K562 (cell line): ENCODE measurements around the gene MTPN. TPM values are rescaled to one million over a fixed set of nuclear protein-coding genes. Genes with fewer than 3 reads are reported as not detected.
A peak's percentile ranks its signal among the peaks of the same experiment; 100 is the strongest.

ENCODE experiments used
- ATAC-seq: fragments of 200-7000 bp; cut with Tn5 transposase; 3 replicates; pipeline ENCODE4 v1.9.1; 2020; ENCODE audit warnings: moderate library complexity
- BruUV-seq: library from RNA; stranded (reverse); fragments of 400-500 nt; replicated peaks from 2 replicates; lab custom pipeline; 2021; lab: Mats Ljungman, UMichigan
- CTCF ChIA-PET: fragments of 300-600 bp; formaldehyde crosslinking; extraction: SDS; loops from one replicate; lab custom pipeline; 2021; ENCODE audit warnings: low intra/inter-chr PET ratio; lab: Yijun Ruan, JAX
- POLR2A ChIA-PET: fragments of 300-600, 350-650 bp; sonication (Branson Sonifier 250); formaldehyde crosslinking; extraction: SDS; loops from one replicate; lab custom pipeline; 2021; ENCODE audit warnings: antibody characterized with exemption, inconsistent platforms; lab: Yijun Ruan, JAX
- DNase-seq, 4 experiments: peaks; one replicate each; pipeline versions ENCODE4 v3.0.0 to v3.0.0-alpha.2; 2011 to 2018; ENCODE audit warnings: low spot score in 3 of 4, mixed read lengths in 3 of 4; ENCODE audit errors: extremely low read depth in 1 of 4
- FAIRE-seq: peaks from 2 replicates; lab custom pipeline; 2011; peaks lifted over from hg19 to GRCh38; lab: Jason Lieb, UNC
- H2AFZ ChIP-seq: 2 replicates; pipeline ENCODE4 v1.6.0; 2011; ENCODE audit warnings: low read depth, low read length, control low read depth, inconsistent platforms
- H3K27ac ChIP-seq: fragments of 200-600 bp; 3 replicates; pipeline ENCODE4 v1.8.0; 2011; ENCODE audit warnings: low read depth, mild to moderate bottlenecking, control low read depth, inconsistent platforms, low read length, moderate library complexity, mixed read lengths; ENCODE audit errors: extremely low read depth
- H3K27me3 ChIP-seq, 2 experiments: fragments of 300-600 bp in 1 of 2; 2 replicates in 1 of 2; 3 replicates in 1 of 2; pipeline versions ENCODE4 v1.6.0 to v1.8.0; 2011; ENCODE audit warnings: inconsistent platforms in 2 of 2, low read length in 2 of 2, mild to moderate bottlenecking in 1 of 2, mixed read lengths in 1 of 2, moderate library complexity in 1 of 2; ENCODE audit not compliant: control insufficient read depth in 2 of 2, insufficient read depth in 2 of 2
- H3K36me3 ChIP-seq: fragments of 300-600 bp; 3 replicates; pipeline ENCODE4 v1.8.0; 2011; ENCODE audit warnings: mild to moderate bottlenecking, low read length, inconsistent platforms; ENCODE audit not compliant: control insufficient read depth, insufficient read depth
- H3K4me1 ChIP-seq, 2 experiments: fragments of 200-600 bp in 1 of 2; replicated peaks in 1 of 2; 2 replicates in 1 of 2; 3 replicates in 1 of 2; pipeline versions ENCODE4 v1.5.1 to v1.8.0; 2011; ENCODE audit warnings: inconsistent platforms in 2 of 2, low read length in 2 of 2, mild to moderate bottlenecking in 1 of 2, mixed read lengths in 1 of 2, moderate library complexity in 1 of 2; ENCODE audit not compliant: control insufficient read depth in 2 of 2, insufficient read depth in 2 of 2
- H3K4me2 ChIP-seq: 2 replicates; pipeline ENCODE4 v1.6.1; 2011; ENCODE audit warnings: low read length, control low read depth, inconsistent platforms, mixed read lengths; ENCODE audit not compliant: insufficient read depth
- H3K4me3 ChIP-seq: fragments of 200-600 bp; sonication (generic), shearing (Covaris generic); 2 replicates; pipeline ENCODE4 v1.5.1; 2016; ENCODE audit warnings: control low read depth, inconsistent platforms
- H3K79me2 ChIP-seq: fragments of 200-600 bp; 3 replicates; pipeline ENCODE4 v1.8.0; 2011; ENCODE audit warnings: low read length, inconsistent platforms; ENCODE audit not compliant: control insufficient read depth, insufficient read depth
- H3K9ac ChIP-seq, 2 experiments: 2 replicates each; pipeline versions ENCODE4 v1.6.0 to v1.6.1; 2011; ENCODE audit warnings: low read depth in 2 of 2, low read length in 2 of 2, control low read depth in 1 of 2, inconsistent platforms in 1 of 2, mild to moderate bottlenecking in 1 of 2, mixed read lengths in 1 of 2; ENCODE audit not compliant: insufficient read depth in 1 of 2
- H3K9me1 ChIP-seq: one replicate; pipeline ENCODE4 v1.6.0; 2011; ENCODE audit warnings: inconsistent platforms, mild to moderate bottlenecking, low read length, moderate library complexity; ENCODE audit not compliant: control insufficient read depth, insufficient read depth
- H3K9me3 ChIP-seq: replicated peaks from 2 replicates; pipeline ENCODE4 v1.5.1; 2011; ENCODE audit warnings: low read depth, low read length, inconsistent platforms; ENCODE audit not compliant: control insufficient read depth, insufficient read depth
- H4K20me1 ChIP-seq: replicated peaks from 2 replicates; pipeline ENCODE4 v1.6.1; 2011; ENCODE audit warnings: low read length, inconsistent platforms, mixed read lengths; ENCODE audit not compliant: control insufficient read depth, insufficient read depth
- E2F1 ChIP-seq: sonication (generic); formaldehyde crosslinking; IDR thresholded peaks from 2 replicates; pipeline ENCODE4 v1.8.1; 2023; ENCODE audit warnings: mild to moderate bottlenecking, missing genetic modification reagents, moderate library complexity
- YY1 ChIP-seq, 3 experiments: IDR thresholded peaks; 2 replicates each; pipeline ENCODE4 v1.6.1; 2011; ENCODE audit warnings: low read length in 2 of 3, mild to moderate bottlenecking in 2 of 3, moderate library complexity in 2 of 3, borderline replicate concordance in 1 of 3, control low read depth in 1 of 3, low read depth in 1 of 3; ENCODE audit not compliant: insufficient read depth in 3 of 3, insufficient replicate concordance in 2 of 3, control insufficient read depth in 1 of 3, insufficient read length in 1 of 3; ENCODE audit errors: extremely low read depth in 1 of 3
- WGBS: fragments of 100-300 bp; shearing (Covaris generic); methylation state at CpG from one replicate; pipeline ENCODE4 v1.1.6; 2016; ENCODE audit warnings: low coverage, mixed read lengths; ENCODE audit not compliant: insufficient coverage; ENCODE audit errors: missing lambda C conversion rate; 5-methylcytosine and 5-hydroxymethylcytosine counted together
- in situ Hi-C: fragments of 300-500 bp; cut with MboI; formaldehyde crosslinking; loops from 4 replicates; pipeline ENCODE4 v1.15.0; 2018; ENCODE audit warnings: inconsistent platforms, mixed read lengths
- intact Hi-C: fragments of 100-400 bp; cut with micrococcal nuclease; formaldehyde crosslinking; loops from 2 replicates; pipeline ENCODE4 v1.14.2; 2022
- polyA plus RNA-seq, 8 experiments: library from polyadenylated mRNA; depleted of rRNA in 4 of 8; stranded (reverse) in 5 of 8; unstranded in 3 of 8; fragments of >200 nt; fragmentation: Nextera tagmentation in 2 of 8; fragmentation: Illumina TruSeq in 1 of 8; extraction: Ambion mirVana in 2 of 8; extraction: Trizol in 1 of 8; gene quantifications; 2 replicates each; pipeline versions ENCODE4 v1.2.1 to v1.2.3, GENCODE V29; 2011 to 2014; ENCODE audit warnings: inconsistent platforms in 1 of 8, missing spikeins in 1 of 8
- total RNA-seq, 7 experiments: library from RNA; depleted of rRNA in 6 of 7; stranded (reverse); fragments of >200 nt in 6 of 7; fragmentation: Illumina TruSeq in 2 of 7; extraction: Trizol in 2 of 7; gene quantifications; 2 replicates each; pipeline versions ENCODE4 v1.2.1 to v1.2.3, GENCODE V29; 2011 to 2021; ENCODE audit warnings: low replicate concordance in 1 of 7

Gene MTPN
- total and polyA plus RNA-seq, 9 of the 15 experiments (the other 6 are each of a cell fraction or from before 2014, with no cell fraction given) = 68.5 to 261 (median 156) TPM

- Histone ChIP-seq H3K27ac (no peak overlapping the region), H3K9me1 (no peaks in the 10 kb centered on the region), H3K9me3 (no peaks in the 10 kb centered on the region), H3K4me2 (no peak overlapping the region), H3K9ac (no peak overlapping the region), H3K36me3 (no peaks in the 10 kb centered on the region), H2AFZ (peak overlapping the region; percentile 77), H3K27me3 (no peaks in the 10 kb centered on the region), H4K20me1 (no peaks in the 10 kb centered on the region), H3K79me2 (no peaks in the 10 kb centered on the region), H3K4me1 (peaks cover 0 to 4% of the 10 kb centered on the region in 2 experiments; a peak in 2 of 5 replicates), H3K4me3 (no peak overlapping the region)
- DNase-seq = no peak
- ATAC-seq = peak; percentile 60
- no peak for FAIRE-seq
- CTCF ChIA-PET = no interaction called here
- TF ChIP-seq YY1 (IDR thresholded peaks at IDR 0.05; ENCODE audit: borderline replicate concordance in 1 of 3, control insufficient read depth in 1 of 3, extremely low read depth in 1 of 3, insufficient read depth in 3 of 3, insufficient read length in 1 of 3, insufficient replicate concordance in 2 of 3, low read depth in 1 of 3, low read length in 2 of 3) (peak; percentile 15 to 84 (median 36)), E2F1 (CRISPR knock-in tag) (no peak)
- in situ Hi-C loops (no loop called here), intact Hi-C loops (loop anchor here (10.0 kb wide), 2 partner anchors 379 to 659 kb away; no protein-coding TSS in a partner anchor)
- POLR2A ChIA-PET = interaction anchor here (0.9 to 3.3 kb wide), 5 partner anchors 7 to 35 kb away, joined by 3 to 14 read pairs (median 3); no protein-coding TSS in a partner anchor
- BruUV-seq = no TSS peak
- 31% methylated on average over 2 of the region's 2 CpGs for WGBS
These were observed 49.0 kb upstream of the MTPN start for GRCh38 chr7:136026209-136026608.
